CD4-positive, alpha-beta T cell treated with Interleukin-17A for 1 hour (primary cell): Measurements from ENCODE around the gene HTT-AS.
"Not testable (repeated sequence)": the region's sequence is repeated elsewhere in the genome, so short reads cannot be mapped to it uniquely, and the experiment has no call there.

Experiments
- DNase-seq: peaks from one replicate; pipeline ENCODE4 v3.0.0-alpha.2; 2020

The HTT-AS gene

GRCh38 chr4:3074078-3074845 lies at the start of gene HTT-AS, which contains the start of gene HTT:
TSS of gene HTT-AS (minus strand) at chr4:3074538.
TSS of gene HTT (plus strand) at chr4:3074681. CDS start at chr4:3074826, 145 bp downstream.
- DNase-seq: peak; percentile 97

GRCh38 chr4:3123181-3123671 lies 48.9 kb upstream of the HTT-AS start:
- no peak for DNase-seq

GRCh38 chr4:3122081-3122563 lies 47.8 kb upstream of the HTT-AS start:
- no peak for DNase-seq

GRCh38 chr4:3121596-3121995 lies 47.3 kb upstream of the HTT-AS start:
- DNase-seq: no peak

GRCh38 chr4:3121110-3121509 lies 46.8 kb upstream of the HTT-AS start:
- no peak for DNase-seq

- no peak for DNase-seq
Measured at GRCh38 chr4:3119464-3119863, 45.1 kb upstream of the HTT-AS start.

GRCh38 chr4:3118312-3118711 lies 44.0 kb upstream of the HTT-AS start:
- no peak for DNase-seq

GRCh38 chr4:3116955-3117354 lies 42.6 kb upstream of the HTT-AS start:
- no peak for DNase-seq

- DNase-seq: no peak
Measured at GRCh38 chr4:3115637-3116270, 41.4 kb upstream of the HTT-AS start.

- DNase-seq: no peak
Measured at GRCh38 chr4:3114377-3114776, 40.0 kb upstream of the HTT-AS start.

GRCh38 chr4:3112609-3113469 lies 38.5 kb upstream of the HTT-AS start:
- no peak for DNase-seq

- no peak for DNase-seq
Measured at GRCh38 chr4:3112201-3112600, 37.9 kb upstream of the HTT-AS start.

GRCh38 chr4:3111461-3111860 lies 37.1 kb upstream of the HTT-AS start:
- DNase-seq: no peak

GRCh38 chr4:3108211-3108610 lies 33.9 kb upstream of the HTT-AS start:
- no peak for DNase-seq

- DNase-seq: no peak
Measured at GRCh38 chr4:3107691-3108121, 33.4 kb upstream of the HTT-AS start.

- no peak for DNase-seq
Measured at GRCh38 chr4:3107271-3107670, 32.9 kb upstream of the HTT-AS start.

GRCh38 chr4:3106339-3107186 lies 32.2 kb upstream of the HTT-AS start:
- peak; percentile 83 for DNase-seq

GRCh38 chr4:3098346-3098745 lies 24.0 kb upstream of the HTT-AS start:
- no peak for DNase-seq

- DNase-seq: no peak
Measured at GRCh38 chr4:3096202-3096601, 21.9 kb upstream of the HTT-AS start.

- not testable (repeated sequence) for DNase-seq
Measured at GRCh38 chr4:3094701-3095100, 20.4 kb upstream of the HTT-AS start.

GRCh38 chr4:3091464-3091863 lies 17.1 kb upstream of the HTT-AS start:
- DNase-seq: no peak
